B cell (primary cell): ENCODE results near the gene STT3B.

Experiments
- CTCF ChIP-seq: fragments of 200-600 bp; IDR thresholded peaks from one replicate; pipeline ENCODE4 v1.8.0; 2022; ENCODE audit warnings: antibody characterized with exemption, mild to moderate bottlenecking
- EZH2 ChIP-seq: IDR thresholded peaks from 2 replicates; pipeline ENCODE4 v1.6.1; 2012; ENCODE audit warnings: borderline replicate concordance, low read depth, mild to moderate bottlenecking, moderate library complexity, low read length; ENCODE audit not compliant: insufficient read depth, poor library complexity, severe bottlenecking

- TF ChIP-seq CTCF = no peak
- TF ChIP-seq EZH2 = no peak
These were observed 20.5 kb downstream of the STT3B start for GRCh38 chr3:31553258-31553657.
